ENCODE results near the gene BLID. TPM values are rescaled to one million over a fixed set of nuclear protein-coding genes. Genes with fewer than 3 reads are reported as not detected.

The BLID gene
- total RNA-seq, 1 experiment from 2014 or later: 8.0 TPM

- peak; percentile 84 for DNase-seq (ENCODE audit: low read depth)
Measured at GRCh38 chr11:122140500-122140899, 24.5 kb upstream of the BLID start.

GRCh38 chr11:122139595-122139866 lies 23.5 kb upstream of the BLID start:
- DNase-seq (ENCODE audit: low read depth): no peak

GRCh38 chr11:122138744-122139594 lies 23.0 kb upstream of the BLID start:
- DNase-seq (ENCODE audit: low read depth): no peak

- DNase-seq (ENCODE audit: low read depth): peak; percentile 95
Measured at GRCh38 chr11:122137078-122137793, 21.2 kb upstream of the BLID start.

- DNase-seq (ENCODE audit: low read depth): no peak
Measured at GRCh38 chr11:122131126-122131525, 15.1 kb upstream of the BLID start.

- no peak for DNase-seq (ENCODE audit: low read depth)
Measured at GRCh38 chr11:122128146-122128545, 12.1 kb upstream of the BLID start.

- DNase-seq (ENCODE audit: low read depth): no peak
Measured at GRCh38 chr11:122127020-122127419, 11.0 kb upstream of the BLID start.

- DNase-seq (ENCODE audit: low read depth): no peak
Measured at GRCh38 chr11:122126024-122126688, 10.1 kb upstream of the BLID start.

GRCh38 chr11:122123263-122123929 lies 7.4 kb upstream of the BLID start:
- no peak for DNase-seq (ENCODE audit: low read depth)

GRCh38 chr11:122122179-122122578 lies 6.2 kb upstream of the BLID start:
- no peak for DNase-seq (ENCODE audit: low read depth)

- no peak for DNase-seq (ENCODE audit: low read depth)
Measured at GRCh38 chr11:122120096-122120495, 4.1 kb upstream of the BLID start.

- DNase-seq (ENCODE audit: low read depth): no peak
Measured at GRCh38 chr11:122116591-122116990, 576 bp upstream of the BLID start.

- no peak for DNase-seq (ENCODE audit: low read depth)
Measured at GRCh38 chr11:122114976-122115375, 1.0 kb downstream of the BLID start.

- DNase-seq (ENCODE audit: low read depth): no peak
Measured at GRCh38 chr11:122113836-122114825, 1.9 kb downstream of the BLID start.

GRCh38 chr11:122112470-122113365 lies 3.3 kb downstream of the BLID start:
- DNase-seq (ENCODE audit: low read depth): no peak

GRCh38 chr11:122109932-122110331 lies 6.1 kb downstream of the BLID start:
- DNase-seq (ENCODE audit: low read depth): no peak

GRCh38 chr11:122108828-122109227 lies 7.2 kb downstream of the BLID start:
- no peak for DNase-seq (ENCODE audit: low read depth)

GRCh38 chr11:122108192-122108799 lies 7.7 kb downstream of the BLID start:
- DNase-seq (ENCODE audit: low read depth): peak; percentile 77

GRCh38 chr11:122107566-122107965 lies 8.4 kb downstream of the BLID start:
- DNase-seq (ENCODE audit: low read depth): no peak

Measured in LHCN-M2 (cell line).